ENCODE results near the gene ILRUN. TPM values are rescaled to one million over a fixed set of nuclear protein-coding genes. Genes with fewer than 3 reads are reported as not detected.

The ILRUN gene
- total RNA-seq, 1 donor from 2014 or later, result 55.6 TPM

DNA sequence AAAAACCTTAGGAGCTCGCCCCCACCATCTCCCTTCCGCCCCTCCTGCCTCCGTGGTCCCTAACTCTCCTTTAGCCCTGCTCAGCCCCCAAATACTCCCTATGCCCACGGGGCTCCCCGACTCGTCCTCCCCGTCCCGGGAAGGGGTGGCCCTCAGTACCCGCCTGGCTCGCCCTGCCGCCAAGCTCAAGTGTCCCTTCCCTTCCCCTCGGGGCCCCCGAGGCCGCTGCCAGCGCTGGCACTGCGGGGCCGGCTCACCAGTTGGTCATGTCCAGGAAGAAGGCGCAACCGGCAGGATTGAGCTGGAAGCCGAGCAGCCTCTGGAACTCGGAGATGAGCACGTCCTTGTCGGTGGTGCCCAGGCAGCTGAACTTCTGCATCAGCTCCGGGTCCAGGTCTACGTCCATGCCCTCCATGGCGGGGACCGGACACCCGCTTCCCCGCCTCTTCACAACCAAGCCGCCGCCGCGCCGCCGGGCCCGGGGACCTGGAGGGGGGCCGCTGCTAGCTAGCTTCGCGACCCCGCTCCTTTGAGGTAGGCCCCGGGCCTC is 303 bp downstream of the ILRUN start:
- Mint-ChIP-seq H3K4me1 (peaks cover 33% of the 10 kb centered on the region), H3K27me3 (ENCODE audit: low read depth) (no peaks in the 10 kb centered on the region), H3K27ac (peak overlapping the region; percentile 80), H3K36me3 (no peaks in the 10 kb centered on the region), H3K9me3 (no peaks in the 10 kb centered on the region), H3K4me3 (peak overlapping the region; percentile 95)
- DNase-seq (ENCODE audit: low spot score in 2 of 2, unreplicated experiment in 2 of 2), result peak in 1 of 2 experiments; percentile 43
- TF ChIP-seq, protein P1, sequence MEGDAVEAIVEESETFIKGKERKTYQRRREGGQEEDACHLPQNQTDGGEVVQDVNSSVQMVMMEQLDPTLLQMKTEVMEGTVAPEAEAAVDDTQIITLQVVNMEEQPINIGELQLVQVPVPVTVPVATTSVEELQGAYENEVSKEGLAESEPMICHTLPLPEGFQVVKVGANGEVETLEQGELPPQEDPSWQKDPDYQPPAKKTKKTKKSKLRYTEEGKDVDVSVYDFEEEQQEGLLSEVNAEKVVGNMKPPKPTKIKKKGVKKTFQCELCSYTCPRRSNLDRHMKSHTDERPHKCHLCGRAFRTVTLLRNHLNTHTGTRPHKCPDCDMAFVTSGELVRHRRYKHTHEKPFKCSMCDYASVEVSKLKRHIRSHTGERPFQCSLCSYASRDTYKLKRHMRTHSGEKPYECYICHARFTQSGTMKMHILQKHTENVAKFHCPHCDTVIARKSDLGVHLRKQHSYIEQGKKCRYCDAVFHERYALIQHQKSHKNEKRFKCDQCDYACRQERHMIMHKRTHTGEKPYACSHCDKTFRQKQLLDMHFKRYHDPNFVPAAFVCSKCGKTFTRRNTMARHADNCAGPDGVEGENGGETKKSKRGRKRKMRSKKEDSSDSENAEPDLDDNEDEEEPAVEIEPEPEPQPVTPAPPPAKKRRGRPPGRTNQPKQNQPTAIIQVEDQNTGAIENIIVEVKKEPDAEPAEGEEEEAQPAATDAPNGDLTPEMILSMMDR (IDR thresholded peaks at IDR 0.05; ENCODE audit: unreplicated experiment), result no peak

DNA sequence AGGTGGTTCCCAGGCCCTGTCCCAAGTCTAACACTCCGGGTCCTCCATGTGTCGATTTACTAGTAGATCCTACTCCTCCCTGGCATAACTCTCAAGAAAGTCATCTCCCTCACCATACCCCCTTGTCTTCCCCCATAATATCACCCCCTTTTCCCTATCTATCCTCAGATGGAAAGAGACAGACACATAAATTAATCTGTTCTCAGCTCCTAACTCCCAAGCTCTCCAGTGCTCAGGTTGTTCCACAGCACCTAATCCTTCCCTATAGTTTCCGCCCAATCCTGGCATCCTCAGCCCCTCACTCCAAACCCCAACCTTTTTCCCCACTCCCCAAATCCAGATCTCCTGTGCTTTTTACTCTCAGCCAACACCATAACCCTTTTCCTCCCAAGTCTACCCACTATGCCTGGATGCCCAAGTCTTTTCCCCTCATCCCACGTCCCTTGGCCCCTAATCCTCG is 808 bp downstream of the ILRUN start:
- peak overlapping the region; percentile 95 for H3K4me3 Mint-ChIP-seq
- peaks cover 33% of the 10 kb centered on the region for H3K4me1 Mint-ChIP-seq
- H3K27me3 Mint-ChIP-seq (ENCODE audit: low read depth), result no peaks in the 10 kb centered on the region
- no peaks in the 10 kb centered on the region for H3K36me3 Mint-ChIP-seq
- TF ChIP-seq, protein P1 (IDR thresholded peaks at IDR 0.05; ENCODE audit: unreplicated experiment), result no peak
- peak overlapping the region; percentile 80 for H3K27ac Mint-ChIP-seq
- no peaks in the 10 kb centered on the region for H3K9me3 Mint-ChIP-seq
- DNase-seq (ENCODE audit: low spot score in 2 of 2, unreplicated experiment in 2 of 2), result no peak

DNA sequence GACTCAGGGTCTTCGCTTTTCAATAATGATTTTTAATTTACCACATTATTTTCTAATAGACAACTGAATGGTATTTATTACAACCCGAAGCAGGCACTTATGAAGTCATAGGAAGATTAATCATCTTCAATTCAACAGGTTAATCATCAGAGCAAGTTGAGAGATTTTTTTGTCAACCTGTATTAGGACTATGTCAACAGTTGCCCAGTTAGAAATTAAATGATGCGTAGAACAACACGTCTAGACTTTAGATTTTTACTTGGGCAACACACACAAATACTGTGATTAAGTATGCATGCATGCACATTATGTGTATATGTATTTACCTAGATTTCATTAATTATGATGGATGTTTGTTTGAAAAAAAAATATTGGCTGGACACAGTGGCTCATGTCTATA is 4.3 kb downstream of the ILRUN start:
- TF ChIP-seq, protein P1 (IDR thresholded peaks at IDR 0.05; ENCODE audit: unreplicated experiment), result no peak
- DNase-seq (ENCODE audit: low spot score in 2 of 2, unreplicated experiment in 2 of 2), result no peak
- no peak overlapping the region for H3K27ac Mint-ChIP-seq
- peaks cover 32% of the 10 kb centered on the region for H3K4me1 Mint-ChIP-seq
- no peaks in the 10 kb centered on the region for H3K9me3 Mint-ChIP-seq
- H3K27me3 Mint-ChIP-seq (ENCODE audit: low read depth), result no peaks in the 10 kb centered on the region
- H3K4me3 Mint-ChIP-seq, result no peak overlapping the region
- peaks cover 3% of the 10 kb centered on the region for H3K36me3 Mint-ChIP-seq

DNA sequence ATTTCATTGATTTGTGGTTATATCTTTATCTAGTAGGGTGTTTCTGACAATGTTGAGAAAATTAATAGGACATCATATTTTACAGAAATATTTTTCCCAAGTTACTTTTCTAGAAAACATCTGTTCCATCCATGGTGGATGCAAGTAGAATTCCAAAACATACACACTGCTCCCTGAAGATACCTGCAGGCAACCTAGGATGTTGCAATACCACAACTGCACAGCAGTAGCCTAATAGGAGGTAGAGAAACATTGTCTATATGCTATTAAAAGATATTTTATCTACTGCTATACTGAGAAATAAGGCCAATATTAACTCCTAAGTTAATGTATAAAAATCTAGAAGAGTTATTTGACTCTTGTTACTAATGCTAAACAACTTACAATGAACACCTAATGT is 6.8 kb downstream of the ILRUN start:
- Mint-ChIP-seq H3K4me3 (no peak overlapping the region), H3K36me3 (peaks cover 7% of the 10 kb centered on the region), H3K27me3 (ENCODE audit: low read depth) (no peaks in the 10 kb centered on the region), H3K27ac (no peak overlapping the region), H3K9me3 (no peaks in the 10 kb centered on the region), H3K4me1 (peaks cover 15% of the 10 kb centered on the region)
- TF ChIP-seq, protein P1 (IDR thresholded peaks at IDR 0.05; ENCODE audit: unreplicated experiment), result no peak
- no peak for DNase-seq (ENCODE audit: low spot score in 2 of 2, unreplicated experiment in 2 of 2)

DNA sequence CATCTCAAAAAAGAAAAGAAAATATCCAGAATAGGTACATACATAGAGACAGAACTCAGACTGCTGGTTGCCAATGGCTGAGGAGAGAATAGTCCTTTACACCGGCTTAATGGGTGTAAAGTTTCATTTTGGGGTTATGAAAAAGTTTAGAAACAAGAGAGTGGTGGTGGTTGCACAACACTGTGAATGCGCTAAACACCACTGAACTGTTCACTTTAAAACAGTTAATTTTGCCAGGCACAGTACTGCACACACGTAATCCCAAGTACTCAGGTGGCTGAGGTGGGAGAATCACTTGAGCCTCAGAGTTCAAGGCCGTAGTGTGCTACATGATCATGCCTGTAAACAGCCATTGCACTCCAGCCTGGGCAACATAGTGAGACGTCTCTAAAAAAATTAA is 7.6 kb downstream of the ILRUN start:
- no peak for DNase-seq (ENCODE audit: low spot score in 2 of 2, unreplicated experiment in 2 of 2)
- Mint-ChIP-seq H3K27ac (no peak overlapping the region), H3K36me3 (peaks cover 7% of the 10 kb centered on the region), H3K4me1 (peaks cover 7% of the 10 kb centered on the region), H3K4me3 (no peak overlapping the region), H3K27me3 (ENCODE audit: low read depth) (no peaks in the 10 kb centered on the region), H3K9me3 (no peaks in the 10 kb centered on the region)
- TF ChIP-seq, protein P1 (IDR thresholded peaks at IDR 0.05; ENCODE audit: unreplicated experiment), result no peak

DNA sequence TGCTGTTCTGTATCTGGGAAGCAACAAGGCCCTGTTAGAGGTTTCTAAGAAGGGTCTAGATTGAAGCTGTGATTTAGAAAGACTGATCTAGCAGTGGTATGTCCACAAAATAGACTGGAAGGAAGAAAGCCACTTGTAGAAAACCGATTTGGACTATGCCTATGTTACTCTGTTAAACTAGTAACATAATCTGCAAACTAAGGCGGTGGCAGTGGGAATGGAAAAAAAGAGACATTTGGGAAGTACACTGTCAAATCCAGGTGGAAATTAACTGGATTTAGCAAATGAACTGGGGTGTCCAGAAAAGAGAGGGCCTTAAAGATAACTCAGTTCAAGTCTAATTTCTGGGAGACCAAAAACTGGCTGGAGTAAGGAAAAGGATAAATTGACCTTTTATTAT is 11.6 kb downstream of the ILRUN start:
- Mint-ChIP-seq H3K9me3 (no peaks in the 10 kb centered on the region), H3K36me3 (peaks cover 7% of the 10 kb centered on the region), H3K4me3 (no peak overlapping the region), H3K4me1 (peaks cover 2% of the 10 kb centered on the region), H3K27ac (no peak overlapping the region), H3K27me3 (ENCODE audit: low read depth) (no peaks in the 10 kb centered on the region)
- no peak for DNase-seq (ENCODE audit: low spot score in 2 of 2, unreplicated experiment in 2 of 2)
- TF ChIP-seq, protein P1 (IDR thresholded peaks at IDR 0.05; ENCODE audit: unreplicated experiment), result no peak
